Heart left ventricle (tissue), 16 donors: ENCODE results near the gene VPS35L. TPM values are rescaled to one million over a fixed set of nuclear protein-coding genes. Genes with fewer than 3 reads are reported as not detected.
A peak's percentile ranks its signal among the peaks of the same experiment; 100 is the strongest.

Source experiments
- ATAC-seq, 4 donors: fragments of 200-7000 bp; cut with Tn5 transposase; one replicate each; pipeline ENCODE4 v1.9.1; 2020 to 2022; ENCODE audit warnings: moderate library complexity in 4 of 4, mild to moderate bottlenecking in 3 of 4, moderate number of reproducible peaks in 1 of 4
- DNase-seq, 5 donors: peaks; one replicate each; pipeline ENCODE4 v3.0.0-alpha.2; 2020
- H3K27ac ChIP-seq, 12 donors: fragments of 200-600 bp; sonication (generic) in 4 of 12; one replicate each; pipeline versions ENCODE4 v1.5.0 to v1.8.0; 2016 to 2022; ENCODE audit warnings: mild to moderate bottlenecking in 2 of 12
- H3K27me3 ChIP-seq, 9 donors: fragments of 200-600 bp; sonication (generic) in 2 of 9; one replicate each; pipeline versions ENCODE4 v1.5.1 to v1.8.0; 2016 to 2022; ENCODE audit warnings: mild to moderate bottlenecking in 3 of 9
- H3K36me3 ChIP-seq, 9 donors: fragments of 200-600 bp; sonication (generic) in 2 of 9; one replicate each; pipeline versions ENCODE4 v1.5.0 to v1.8.0; 2018 to 2022; ENCODE audit warnings: mild to moderate bottlenecking in 2 of 9
- H3K4me1 ChIP-seq, 12 donors: fragments of 200-600 bp; sonication (generic) in 4 of 12; one replicate each; pipeline versions ENCODE4 v1.5.0 to v1.8.0; 2016 to 2022; ENCODE audit warnings: mild to moderate bottlenecking in 3 of 12
- H3K4me3 ChIP-seq, 12 donors: fragments of 200-600 bp; sonication (generic) in 4 of 12; one replicate each; pipeline versions ENCODE4 v1.5.0 to v1.8.0; 2017 to 2022; ENCODE audit warnings: mild to moderate bottlenecking in 9 of 12, moderate library complexity in 4 of 12
- H3K9me3 ChIP-seq, 12 donors: fragments of 200-600 bp; sonication (generic) in 4 of 12; one replicate each; pipeline versions ENCODE4 v1.5.0 to v1.8.0; 2016 to 2022; ENCODE audit warnings: mild to moderate bottlenecking in 1 of 12
- POLR2A ChIP-seq, 2 donors: fragments of 450-650 bp; IDR thresholded peaks; one replicate each; pipeline ENCODE4 v1.6.1; 2017; ENCODE audit warnings: antibody characterized with exemption in 2 of 2, mild to moderate bottlenecking in 2 of 2, moderate library complexity in 2 of 2
- WGBS, 4 donors: extraction: QIAGEN DNeasy Blood & Tissue Kit in 2 of 4; methylation state at CpG; one replicate each; pipeline versions ENCODE4 v1.1.5 to v1.1.7; 2013 to 2018; 5-methylcytosine and 5-hydroxymethylcytosine counted together
- intact Hi-C, 10 donors: fragments of 100-400 bp; cut with DNase I; formaldehyde crosslinking; loops; one replicate each; pipeline versions ENCODE4 v1.11.1 to v1.14.2; 2022
- long read RNA-seq, 3 donors: library from polyadenylated mRNA; unstranded; transcript quantifications; one replicate each; pipeline ENCODE4 v2.0.0, GENCODE V29; 2020 to 2021
- polyA plus RNA-seq, 2 donors: library from polyadenylated mRNA; stranded (reverse); fragments of 200-250 nt; gene quantifications; one replicate each; pipeline ENCODE4 v1.2.3, GENCODE V29; 2013
- total RNA-seq, 9 donors: library from RNA; depleted of rRNA in 2 of 9; stranded (reverse); fragments of >200 nt in 2 of 9; fragmentation: NEBNext Ultra II Directional in 3 of 9; extraction: Animal tissue kit (Norgen Biotek cat#: 25700) in 3 of 9; gene quantifications; one replicate each; pipeline versions ENCODE4 v1.1.0 to v1.2.4, GENCODE V29; 2016 to 2023
- TF ChIP-seq, protein P1 (sequence below), 12 donors: fragments of 200-600 bp; sonication (generic) in 4 of 12; IDR thresholded peaks; one replicate each; pipeline versions ENCODE4 v1.5.0 to v1.8.0; 2018 to 2022; ENCODE audit warnings: antibody characterized with exemption in 12 of 12, mild to moderate bottlenecking in 5 of 12
- donor health status: ischemic (EF 13 %, LVEDD 7.1; RV severe dilation, severe dysfunction).
- donor health status: healthy with polysubstance abuse.
- donor health status: DM: no; HTN: yes; CAD: no.
- donor health status: DM: no; HTN: no; CAD: no.
- donor health status: ischemic (EF 25% LVEDD 6.9; RV normal size, moderate dysfunction).
- donor health status: ischemic (EF 25% LVEDD 5.7; RV mildly dilated, moderate dysfunction).
- donor health status: healthy.
- donor health status: DM: yes; HTN: yes; CAD: no.
- donor health status: ischemic (EF 35%, LVEDD 5.7; RV mildly dilated, moderate dysfunction).
- donor health status: nonischemic (EF 11% LVEDD 7.7; RV severe dilation, severe dysfunction).
- donor health status: DM: yes; HTN: yes; CAD: no.
- donor health status: PGD.
- donor health status: ischemic (EF 29% LVEDD 5.4; RV normal size, mild dysfunction).
- donor health status: nonischemic (EF 23%, LVEDD 6.1; RV moderate dilation, normal function).

VPS35L gene, protein sequence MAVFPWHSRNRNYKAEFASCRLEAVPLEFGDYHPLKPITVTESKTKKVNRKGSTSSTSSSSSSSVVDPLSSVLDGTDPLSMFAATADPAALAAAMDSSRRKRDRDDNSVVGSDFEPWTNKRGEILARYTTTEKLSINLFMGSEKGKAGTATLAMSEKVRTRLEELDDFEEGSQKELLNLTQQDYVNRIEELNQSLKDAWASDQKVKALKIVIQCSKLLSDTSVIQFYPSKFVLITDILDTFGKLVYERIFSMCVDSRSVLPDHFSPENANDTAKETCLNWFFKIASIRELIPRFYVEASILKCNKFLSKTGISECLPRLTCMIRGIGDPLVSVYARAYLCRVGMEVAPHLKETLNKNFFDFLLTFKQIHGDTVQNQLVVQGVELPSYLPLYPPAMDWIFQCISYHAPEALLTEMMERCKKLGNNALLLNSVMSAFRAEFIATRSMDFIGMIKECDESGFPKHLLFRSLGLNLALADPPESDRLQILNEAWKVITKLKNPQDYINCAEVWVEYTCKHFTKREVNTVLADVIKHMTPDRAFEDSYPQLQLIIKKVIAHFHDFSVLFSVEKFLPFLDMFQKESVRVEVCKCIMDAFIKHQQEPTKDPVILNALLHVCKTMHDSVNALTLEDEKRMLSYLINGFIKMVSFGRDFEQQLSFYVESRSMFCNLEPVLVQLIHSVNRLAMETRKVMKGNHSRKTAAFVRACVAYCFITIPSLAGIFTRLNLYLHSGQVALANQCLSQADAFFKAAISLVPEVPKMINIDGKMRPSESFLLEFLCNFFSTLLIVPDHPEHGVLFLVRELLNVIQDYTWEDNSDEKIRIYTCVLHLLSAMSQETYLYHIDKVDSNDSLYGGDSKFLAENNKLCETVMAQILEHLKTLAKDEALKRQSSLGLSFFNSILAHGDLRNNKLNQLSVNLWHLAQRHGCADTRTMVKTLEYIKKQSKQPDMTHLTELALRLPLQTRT
- total RNA-seq (10 to 100 TPM; 20.6 to 47.3 (median 27.0) TPM), polyA plus RNA-seq (10 to 100 TPM; 13.7 to 17.8 TPM)
- long read RNA-seq, donor 1, transcript VPS35L-203 (31 exons, 3,855 nt): major isoform, 17 of 31 reads
- long read RNA-seq, donor 1, partial matches to known transcripts: 11 of 31 reads
- long read RNA-seq, donor 1, other reads (novel, unspliced or antisense): 2 of 31 reads
- long read RNA-seq, donor 2, transcript VPS35L-203 (31 exons, 3,855 nt): major isoform, 83 of 133 reads
- long read RNA-seq, donor 2, partial matches to known transcripts: 28 of 133 reads
- long read RNA-seq, donor 2, other reads (novel, unspliced or antisense): 22 of 133 reads
- long read RNA-seq, donor 3, transcript VPS35L-203 (31 exons, 3,855 nt): major isoform, 23 of 43 reads
- long read RNA-seq, donor 3, partial matches to known transcripts: 13 of 43 reads
- long read RNA-seq, donor 3, other reads (novel, unspliced or antisense): 6 of 43 reads

GRCh38 chr16:19555186-19555937 is at the start of gene VPS35L:
TSS of gene VPS35L (plus strand) at chr16:19555703. CDS start at chr16:19555730, 27 bp downstream.
- DNase-seq (peak; percentile 98 to 99 (median 98)), ATAC-seq (peak; percentile 99 to 100 (median 100))
- H3K9me3 ChIP-seq: no peaks in the 10 kb centered on the region
- intact Hi-C loops: loop anchor here in 4 of 10 donors (2.0 to 10.0 kb wide), 6 partner anchors 33 to 832 kb away; partner anchors contain the start of genes CCP110 (in 2 of the 4), GDE1 (in 2 of the 4), IQCK (in 1 of the 4) and KNOP1 (in 1 of the 4)
- H3K4me1 ChIP-seq: peaks cover 0 to 15% (median 8%) of the 10 kb centered on the region in 12 donors
- TF ChIP-seq, protein P1, sequence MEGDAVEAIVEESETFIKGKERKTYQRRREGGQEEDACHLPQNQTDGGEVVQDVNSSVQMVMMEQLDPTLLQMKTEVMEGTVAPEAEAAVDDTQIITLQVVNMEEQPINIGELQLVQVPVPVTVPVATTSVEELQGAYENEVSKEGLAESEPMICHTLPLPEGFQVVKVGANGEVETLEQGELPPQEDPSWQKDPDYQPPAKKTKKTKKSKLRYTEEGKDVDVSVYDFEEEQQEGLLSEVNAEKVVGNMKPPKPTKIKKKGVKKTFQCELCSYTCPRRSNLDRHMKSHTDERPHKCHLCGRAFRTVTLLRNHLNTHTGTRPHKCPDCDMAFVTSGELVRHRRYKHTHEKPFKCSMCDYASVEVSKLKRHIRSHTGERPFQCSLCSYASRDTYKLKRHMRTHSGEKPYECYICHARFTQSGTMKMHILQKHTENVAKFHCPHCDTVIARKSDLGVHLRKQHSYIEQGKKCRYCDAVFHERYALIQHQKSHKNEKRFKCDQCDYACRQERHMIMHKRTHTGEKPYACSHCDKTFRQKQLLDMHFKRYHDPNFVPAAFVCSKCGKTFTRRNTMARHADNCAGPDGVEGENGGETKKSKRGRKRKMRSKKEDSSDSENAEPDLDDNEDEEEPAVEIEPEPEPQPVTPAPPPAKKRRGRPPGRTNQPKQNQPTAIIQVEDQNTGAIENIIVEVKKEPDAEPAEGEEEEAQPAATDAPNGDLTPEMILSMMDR (IDR thresholded peaks at IDR 0.05): peak; percentile 57 to 86 (median 78)
- TF ChIP-seq POLR2A (IDR thresholded peaks at IDR 0.05): peak in 1 of 2 donors; percentile 66
- H3K36me3 ChIP-seq: peaks cover 0 to 19% (median 14%) of the 10 kb centered on the region in 9 donors
- H3K27me3 ChIP-seq: no peaks in the 10 kb centered on the region
- WGBS, 4 donors: 0 to 2% (median 1%) methylated on average over 23 to 53 of the region's 53 CpGs
- H3K4me3 ChIP-seq: peak within 1 kb of the TSS; percentile 58 to 95 (median 72)
- peak within 1 kb of the TSS; percentile 52 to 91 (median 86) for H3K27ac ChIP-seq

- H3K4me3 ChIP-seq: no peak overlapping the region
- DNase-seq: no peak
- H3K27ac ChIP-seq: no peak overlapping the region
- TF ChIP-seq POLR2A (IDR thresholded peaks at IDR 0.05): no peak
- TF ChIP-seq, protein P1 (IDR thresholded peaks at IDR 0.05): no peak
- H3K27me3 ChIP-seq: no peaks in the 10 kb centered on the region
- ATAC-seq: no peak
- WGBS, 4 donors: 85 to 97% (median 96%) methylated on average over 4 of the region's 4 CpGs
- no peaks in the 10 kb centered on the region for H3K9me3 ChIP-seq
- peaks cover 0 to 12% (median 4%) of the 10 kb centered on the region in 12 donors for H3K4me1 ChIP-seq
- intact Hi-C loops: loop anchor here in 2 of 10 donors (10.0 kb wide), 2 partner anchors 332 to 522 kb away; partner anchors contain the start of gene TMC7 (in 1 of the 2)
- peaks cover 0 to 99% (median 81%) of the 10 kb centered on the region in 9 donors for H3K36me3 ChIP-seq
Measured at GRCh38 chr16:19506965-19507364, 48.5 kb upstream of the VPS35L start.

DNA sequence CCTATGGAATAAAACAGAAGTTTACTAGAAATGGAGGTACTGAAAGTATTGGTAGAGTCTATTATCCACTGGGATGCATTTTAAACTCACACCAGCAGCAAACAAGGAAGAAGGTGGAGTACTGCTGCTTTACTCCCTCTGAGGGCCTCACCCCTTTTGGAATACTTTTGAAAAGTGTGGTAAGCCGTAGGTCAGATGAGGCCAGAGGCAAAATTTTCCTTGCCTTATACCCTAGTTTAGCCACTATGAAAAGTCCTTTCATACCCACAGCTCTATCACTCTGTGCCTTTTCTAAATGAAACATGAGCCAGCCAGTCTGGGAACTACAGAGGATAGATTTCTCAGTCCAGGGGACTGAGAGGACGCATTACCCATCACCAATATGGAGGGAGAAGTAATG is 47.6 kb upstream of the VPS35L start:
- Histone ChIP-seq H3K27ac (no peak overlapping the region), H3K27me3 (no peaks in the 10 kb centered on the region), H3K4me1 (peaks cover 0 to 12% (median 4%) of the 10 kb centered on the region in 12 donors), H3K4me3 (no peak overlapping the region), H3K9me3 (no peaks in the 10 kb centered on the region), H3K36me3 (peaks cover 0 to 94% (median 72%) of the 10 kb centered on the region in 9 donors)
- TF ChIP-seq POLR2A (IDR thresholded peaks at IDR 0.05): no peak
- TF ChIP-seq, protein P1 (IDR thresholded peaks at IDR 0.05): no peak
- ATAC-seq (no peak), DNase-seq (no peak)
- intact Hi-C loops: loop anchor here in 2 of 10 donors (10.0 kb wide), 2 partner anchors 333 to 523 kb away; partner anchors contain the start of gene TMC7 (in 1 of the 2)
- 88 to 97% (median 92%) methylated on average over 2 of the region's 2 CpGs for WGBS, 4 donors
